ENCODE results near the gene GATM. TPM values are rescaled to one million over a fixed set of nuclear protein-coding genes. Genes with fewer than 3 reads are reported as not detected.
"Not testable (repeated sequence)": the region's sequence is repeated elsewhere in the genome, so short reads cannot be mapped to it uniquely, and the experiment has no call there.

GATM gene
- total and polyA plus RNA-seq, 2 experiments from 2014 or later, result 39.7 to 50.0 TPM

- TF ChIP-seq CTCF (IDR thresholded peaks at IDR 0.05; ENCODE audit: low read depth, low read length), result no peak
- DNase-seq (ENCODE audit: low read depth in 1 of 2, low spot score in 1 of 2), result no peak
- H3K27ac ChIP-seq, result no peak overlapping the region
- H3K4me3 ChIP-seq, result no peak overlapping the region
- no peaks in the 10 kb centered on the region for H3K27me3 ChIP-seq
- no peaks in the 10 kb centered on the region for H3K9me3 ChIP-seq (ENCODE audit: low read depth)
- H3K36me3 ChIP-seq, result peaks cover 7% of the 10 kb centered on the region
- peaks cover 7% of the 10 kb centered on the region for H3K4me1 ChIP-seq (ENCODE audit: low read depth)
These were observed 6.0 kb downstream of the GATM start for GRCh38 chr15:45372041-45372995.

- DNase-seq (ENCODE audit: low read depth in 1 of 2, low spot score in 1 of 2), result no peak
- Histone ChIP-seq H3K9me3 (ENCODE audit: low read depth) (no peaks in the 10 kb centered on the region), H3K27me3 (no peaks in the 10 kb centered on the region), H3K4me3 (no peak overlapping the region), H3K4me1 (ENCODE audit: low read depth) (no peaks in the 10 kb centered on the region), H3K36me3 (peaks cover 7% of the 10 kb centered on the region), H3K27ac (no peak overlapping the region)
- TF ChIP-seq CTCF (IDR thresholded peaks at IDR 0.05; ENCODE audit: low read depth, low read length), result no peak
These were observed 6.8 kb downstream of the GATM start for GRCh38 chr15:45371546-45371945.

GRCh38 chr15:45370042-45370441, 8.3 kb downstream of the GATM start:
- not testable (repeated sequence) for H3K4me3 ChIP-seq; H3K27me3 ChIP-seq; H3K9me3 ChIP-seq (ENCODE audit: low read depth); DNase-seq (ENCODE audit: low read depth in 1 of 2, low spot score in 1 of 2); H3K4me1 ChIP-seq (ENCODE audit: low read depth); H3K27ac ChIP-seq
- H3K36me3 ChIP-seq, result peaks cover 17% of the 10 kb centered on the region

- H3K4me3 ChIP-seq; H3K4me1 ChIP-seq (ENCODE audit: low read depth); H3K9me3 ChIP-seq (ENCODE audit: low read depth); DNase-seq (ENCODE audit: low read depth in 1 of 2, low spot score in 1 of 2); H3K27me3 ChIP-seq; H3K27ac ChIP-seq: not testable (repeated sequence)
- peaks cover 25% of the 10 kb centered on the region for H3K36me3 ChIP-seq
These were observed 11.1 kb downstream of the GATM start for GRCh38 chr15:45367222-45367621.

- no peaks in the 10 kb centered on the region for H3K27me3 ChIP-seq
- no peaks in the 10 kb centered on the region for H3K4me1 ChIP-seq (ENCODE audit: low read depth)
- H3K4me3 ChIP-seq, result no peak overlapping the region
- no peaks in the 10 kb centered on the region for H3K9me3 ChIP-seq (ENCODE audit: low read depth)
- no peak for DNase-seq (ENCODE audit: low read depth in 1 of 2, low spot score in 1 of 2)
- peaks cover 25% of the 10 kb centered on the region for H3K36me3 ChIP-seq
- TF ChIP-seq CTCF (IDR thresholded peaks at IDR 0.05; ENCODE audit: low read depth, low read length), result no peak
- H3K27ac ChIP-seq, result no peak overlapping the region
These were observed 14.1 kb downstream of the GATM start for GRCh38 chr15:45364271-45364670.

- no peak for TF ChIP-seq CTCF (IDR thresholded peaks at IDR 0.05; ENCODE audit: low read depth, low read length)
- no peaks in the 10 kb centered on the region for H3K27me3 ChIP-seq
These were observed 14.5 kb downstream of the GATM start for GRCh38 chr15:45363801-45364200.

More at GRCh38 chr15:45363801-45364200, 14.5 kb downstream of the GATM start:
- Histone ChIP-seq H3K9me3 (ENCODE audit: low read depth) (no peaks in the 10 kb centered on the region), H3K36me3 (peaks cover 25% of the 10 kb centered on the region), H3K4me3 (no peak overlapping the region), H3K27ac (no peak overlapping the region), H3K4me1 (ENCODE audit: low read depth) (no peaks in the 10 kb centered on the region)
- no peak for DNase-seq (ENCODE audit: low read depth in 1 of 2, low spot score in 1 of 2)
